DOHH2 (cell line): ENCODE data around the gene SNAP29.

Experiments used
- H3F3A ChIP-seq: fragments of 200-600 bp; sonication (generic), shearing (Covaris generic); 2 replicates; pipeline ENCODE4 v1.6.0; 2016; ENCODE audit warnings: antibody characterized with exemption, mild to moderate bottlenecking; ENCODE audit not compliant: control insufficient read depth, insufficient read depth
- H3K27ac ChIP-seq: fragments of 200-600 bp; sonication (generic); 2 replicates; pipeline ENCODE4 v1.5.1; 2014; ENCODE audit warnings: low read depth, mild to moderate bottlenecking, low read length, moderate library complexity
- H3K27me3 ChIP-seq: fragments of 200-600 bp; sonication (generic); 2 replicates; pipeline ENCODE4 v1.6.1; 2014; ENCODE audit warnings: mild to moderate bottlenecking, low read length, mixed read lengths; ENCODE audit not compliant: control insufficient read depth
- H3K36me3 ChIP-seq: fragments of 200-600 bp; sonication (generic); 2 replicates; pipeline ENCODE4 v1.6.1; 2014; ENCODE audit warnings: mild to moderate bottlenecking, low read length, moderate library complexity, mixed read lengths; ENCODE audit not compliant: control insufficient read depth
- H3K4me1 ChIP-seq: fragments of 200-600 bp; sonication (generic); 2 replicates; pipeline ENCODE4 v1.6.1; 2014; ENCODE audit warnings: mild to moderate bottlenecking, low read length, mixed read lengths; ENCODE audit not compliant: control insufficient read depth
- H3K4me2 ChIP-seq: fragments of 200-600 bp; sonication (generic); 2 replicates; pipeline ENCODE4 v1.6.0; 2014; ENCODE audit warnings: mild to moderate bottlenecking, low read length, moderate library complexity
- H3K4me3 ChIP-seq: fragments of 200-600 bp; sonication (generic); 2 replicates; pipeline ENCODE4 v1.5.1; 2014; ENCODE audit warnings: mild to moderate bottlenecking, low read length, mixed read lengths
- H3K79me2 ChIP-seq: fragments of 200-600 bp; sonication (generic); 2 replicates; pipeline ENCODE4 v1.6.1; 2014; ENCODE audit warnings: mild to moderate bottlenecking, low read length, mixed read lengths; ENCODE audit not compliant: control insufficient read depth
- H3K9me2 ChIP-seq: fragments of 200-600 bp; sonication (generic); replicated peaks from 2 replicates; pipeline ENCODE4 v1.6.1; 2014; ENCODE audit warnings: mild to moderate bottlenecking, low read length, mixed read lengths; ENCODE audit not compliant: control insufficient read depth
- H3K9me3 ChIP-seq: fragments of 200-600 bp; sonication (generic); 2 replicates; pipeline ENCODE4 v1.6.1; 2014; ENCODE audit warnings: antibody characterized with exemption, low read length, mixed read lengths; ENCODE audit not compliant: control insufficient read depth, insufficient read depth
- H4K20me1 ChIP-seq: fragments of 200-600 bp; sonication (generic); 2 replicates; pipeline ENCODE4 v1.6.0; 2014; ENCODE audit warnings: low read depth, mild to moderate bottlenecking, antibody characterized with exemption, low read length, moderate library complexity; ENCODE audit not compliant: control insufficient read depth, insufficient read depth
- EZH2phosphoT487 ChIP-seq: fragments of 200-600 bp; sonication (generic); IDR thresholded peaks from 2 replicates; pipeline ENCODE4 v1.6.1; 2017; ENCODE audit warnings: borderline replicate concordance, mild to moderate bottlenecking, antibody characterized with exemption, low read length, moderate library complexity, mixed read lengths
- TF ChIP-seq, protein P1 (sequence below): fragments of 200-600 bp; sonication (generic); IDR thresholded peaks from one replicate; pipeline ENCODE4 v1.5.1; 2014; ENCODE audit warnings: antibody characterized with exemption, mild to moderate bottlenecking, low read depth, low read length; ENCODE audit not compliant: poor library complexity, severe bottlenecking

The SNAP29 gene

DNA sequence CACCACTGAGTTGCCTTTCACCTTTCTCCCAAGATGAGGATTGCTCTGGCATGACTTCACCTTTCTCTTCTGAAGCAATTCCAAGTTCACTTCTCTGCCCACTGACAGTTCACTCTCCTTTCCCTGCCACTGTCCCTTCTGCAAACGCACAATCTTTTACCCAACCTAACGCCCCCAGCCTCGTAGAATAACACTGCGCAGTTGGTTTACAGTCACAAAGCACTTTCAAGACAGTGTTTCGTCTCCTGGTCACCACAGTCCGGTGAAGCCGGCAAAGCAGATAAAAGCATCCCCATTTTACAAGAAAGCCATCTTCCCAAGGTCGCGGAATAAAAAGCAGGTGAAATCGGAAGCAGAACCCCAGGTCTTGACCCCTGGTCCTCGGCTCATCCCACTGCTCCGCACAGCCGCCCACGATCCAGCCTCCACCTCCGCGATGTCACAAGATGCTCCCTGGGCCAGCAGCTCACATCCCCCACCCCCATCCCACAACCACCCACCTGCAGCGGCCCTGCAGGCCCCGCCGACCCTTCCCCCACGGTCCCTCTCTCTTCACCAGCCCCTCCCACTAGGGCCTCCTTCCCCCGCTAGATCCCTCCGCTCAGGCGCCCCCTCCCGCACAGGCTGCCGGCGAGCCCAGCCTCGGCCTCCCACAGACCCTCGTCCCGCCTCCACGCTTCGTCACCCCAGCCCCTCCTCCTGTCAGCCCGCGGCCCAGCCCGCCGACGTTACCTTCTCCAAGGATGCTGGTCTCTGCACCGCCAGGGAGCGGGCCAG lies 781 bp upstream of the SNAP29 start:
- no peaks in the 10 kb centered on the region for H3K27me3 ChIP-seq
- H3F3A ChIP-seq = no peaks in the 10 kb centered on the region
- peaks cover 69% of the 10 kb centered on the region for H3K79me2 ChIP-seq
- no peak for TF ChIP-seq EZH2phosphoT487
- TF ChIP-seq, protein P1, sequence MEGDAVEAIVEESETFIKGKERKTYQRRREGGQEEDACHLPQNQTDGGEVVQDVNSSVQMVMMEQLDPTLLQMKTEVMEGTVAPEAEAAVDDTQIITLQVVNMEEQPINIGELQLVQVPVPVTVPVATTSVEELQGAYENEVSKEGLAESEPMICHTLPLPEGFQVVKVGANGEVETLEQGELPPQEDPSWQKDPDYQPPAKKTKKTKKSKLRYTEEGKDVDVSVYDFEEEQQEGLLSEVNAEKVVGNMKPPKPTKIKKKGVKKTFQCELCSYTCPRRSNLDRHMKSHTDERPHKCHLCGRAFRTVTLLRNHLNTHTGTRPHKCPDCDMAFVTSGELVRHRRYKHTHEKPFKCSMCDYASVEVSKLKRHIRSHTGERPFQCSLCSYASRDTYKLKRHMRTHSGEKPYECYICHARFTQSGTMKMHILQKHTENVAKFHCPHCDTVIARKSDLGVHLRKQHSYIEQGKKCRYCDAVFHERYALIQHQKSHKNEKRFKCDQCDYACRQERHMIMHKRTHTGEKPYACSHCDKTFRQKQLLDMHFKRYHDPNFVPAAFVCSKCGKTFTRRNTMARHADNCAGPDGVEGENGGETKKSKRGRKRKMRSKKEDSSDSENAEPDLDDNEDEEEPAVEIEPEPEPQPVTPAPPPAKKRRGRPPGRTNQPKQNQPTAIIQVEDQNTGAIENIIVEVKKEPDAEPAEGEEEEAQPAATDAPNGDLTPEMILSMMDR = peak; percentile 14
- no peaks in the 10 kb centered on the region for H3K9me3 ChIP-seq
- H3K4me3 ChIP-seq = peak overlapping the region; percentile 97
- H3K36me3 ChIP-seq = no peaks in the 10 kb centered on the region
- peaks cover 14% of the 10 kb centered on the region; the same call in 1 of the 2 replicates for H4K20me1 ChIP-seq
- peak overlapping the region; percentile 48 for H3K27ac ChIP-seq
- no peaks in the 10 kb centered on the region for H3K9me2 ChIP-seq
- peaks cover 27% of the 10 kb centered on the region for H3K4me1 ChIP-seq
- H3K4me2 ChIP-seq = peak overlapping the region; percentile 78

DNA sequence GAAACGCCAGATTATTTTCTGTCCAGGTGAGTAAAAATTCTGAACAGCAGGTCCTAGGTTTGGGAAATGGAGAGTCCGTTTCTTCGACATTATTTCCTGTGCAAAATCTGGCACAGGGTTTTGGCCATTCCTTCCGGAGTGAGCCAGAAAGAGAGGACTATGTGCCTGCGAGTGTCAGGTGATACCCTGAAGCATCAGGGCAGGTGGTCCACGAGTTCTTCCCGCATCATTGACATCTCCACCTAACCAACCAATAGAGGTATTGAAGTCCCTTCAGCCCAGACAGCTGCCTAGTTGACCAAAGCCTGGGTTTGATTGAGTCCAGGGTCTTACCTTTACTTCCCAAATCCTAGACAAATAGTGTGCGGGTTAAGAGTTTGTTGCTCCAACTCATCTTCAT lies 808 bp downstream of the SNAP29 start:
- no peak for TF ChIP-seq EZH2phosphoT487
- TF ChIP-seq, protein P1 = no peak
- Histone ChIP-seq H3K27ac (peak overlapping the region; percentile 8; the same call in 1 of the 2 replicates), H3K79me2 (peaks cover 53% of the 10 kb centered on the region), H3F3A (no peaks in the 10 kb centered on the region), H3K36me3 (no peaks in the 10 kb centered on the region; the same call in 1 of the 2 replicates), H3K4me3 (peak overlapping the region; percentile 97), H3K9me3 (no peaks in the 10 kb centered on the region), H3K27me3 (no peaks in the 10 kb centered on the region), H3K4me1 (peaks cover 21% of the 10 kb centered on the region), H4K20me1 (peaks cover 14% of the 10 kb centered on the region; the same call in 1 of the 2 replicates), H3K9me2 (no peaks in the 10 kb centered on the region), H3K4me2 (peak overlapping the region; percentile 94)

DNA sequence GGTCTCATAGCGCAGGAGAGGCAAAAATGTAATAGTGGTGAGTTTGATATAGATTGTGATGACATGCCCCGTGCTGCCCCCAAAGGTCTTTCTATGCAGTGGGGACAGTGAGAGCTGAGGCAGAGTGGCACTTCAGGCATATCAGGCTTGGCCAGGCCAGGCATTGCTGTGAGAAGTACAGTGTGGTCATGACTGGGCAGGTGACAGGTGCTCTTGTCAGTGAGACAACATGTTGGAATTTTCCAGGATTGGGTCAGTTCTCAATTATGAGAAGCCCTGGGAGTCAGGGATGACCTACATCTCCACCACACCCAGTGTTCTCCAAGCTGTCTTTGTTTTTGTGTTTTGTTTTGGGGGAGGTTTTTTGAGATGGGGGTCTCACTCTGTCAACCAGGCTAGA lies 3.7 kb downstream of the SNAP29 start:
- Histone ChIP-seq H3F3A (no peaks in the 10 kb centered on the region), H3K9me2 (no peaks in the 10 kb centered on the region), H3K4me1 (peaks cover 10% of the 10 kb centered on the region), H4K20me1 (peaks cover 4% of the 10 kb centered on the region; the same call in 1 of the 2 replicates), H3K79me2 (peaks cover 24% of the 10 kb centered on the region), H3K4me3 (no peak overlapping the region), H3K9me3 (no peaks in the 10 kb centered on the region), H3K36me3 (peaks cover 2% of the 10 kb centered on the region; the same call in 1 of the 2 replicates), H3K27ac (no peak overlapping the region), H3K4me2 (no peak overlapping the region), H3K27me3 (no peaks in the 10 kb centered on the region)
- TF ChIP-seq, protein P1 = no peak
- no peak for TF ChIP-seq EZH2phosphoT487
